Prostate gland (tissue), 2 donors: Measurements from ENCODE around the gene VPS13D.

Source experiments
- CTCF ChIP-seq, 4 experiments: fragments of 200-600 bp in 2 of 4; fragments of 450-650 bp in 2 of 4; sonication (generic) in 2 of 4; IDR thresholded peaks; 1 replicate in 3 of 4; 2 replicates in 1 of 4; pipeline ENCODE4 v1.5.1; 2016 to 2019; ENCODE audit warnings: antibody characterized with exemption in 4 of 4, mild to moderate bottlenecking in 2 of 4, moderate library complexity in 2 of 4
- POLR2A ChIP-seq: fragments of 450-650 bp; IDR thresholded peaks from one replicate; pipeline ENCODE4 v1.6.1; 2016; ENCODE audit warnings: antibody characterized with exemption, mild to moderate bottlenecking

GRCh38 chr1:12511516-12512468 is 282.0 kb downstream of the VPS13D start:
- no peak for TF ChIP-seq CTCF (IDR thresholded peaks at IDR 0.05)
- TF ChIP-seq POLR2A: no peak
